GM19463 (cell line): Measurements from ENCODE around the gene TUBB4B.

Source experiments
- ATAC-seq: cut with Tn5 transposase; IDR thresholded peaks from one replicate; pipeline ENCODE4 v1.9.1; 2021; ENCODE audit warnings: mild to moderate bottlenecking, moderate library complexity; ENCODE audit not compliant: unreplicated experiment

Gene TUBB4B

GRCh38 chr9:137224830-137225694 is 16.0 kb upstream of the TUBB4B start, which contains the start of gene CYSRT1:
Gene CYSRT1, plus strand, starts transcription at chr9:137225174. Its CDS starts 448 bp downstream, at chr9:137225622.
- no peak for ATAC-seq

- no peak for ATAC-seq
These were observed 15.3 kb upstream of the TUBB4B start for GRCh38 chr9:137225699-137226331.

- no peak for ATAC-seq
These were observed 14.6 kb upstream of the TUBB4B start for GRCh38 chr9:137226338-137227053.

- no peak for ATAC-seq
These were observed 13.8 kb upstream of the TUBB4B start, which contains the start of gene RNF224 for GRCh38 chr9:137227054-137227852. Gene RNF224, plus strand, starts transcription at chr9:137227502. Its CDS starts 834 bp downstream, at chr9:137228336.

- ATAC-seq = no peak
These were observed 13.1 kb upstream of the TUBB4B start for GRCh38 chr9:137227853-137228505.

- ATAC-seq = no peak
These were observed 12.6 kb upstream of the TUBB4B start for GRCh38 chr9:137228506-137228967.

- ATAC-seq = no peak
These were observed 11.9 kb upstream of the TUBB4B start for GRCh38 chr9:137228968-137229896.

- ATAC-seq = no peak
These were observed 11.0 kb upstream of the TUBB4B start for GRCh38 chr9:137229903-137230704.

- ATAC-seq = no peak
These were observed 10.2 kb upstream of the TUBB4B start, which contains the start of gene SLC34A3 for GRCh38 chr9:137230705-137231371. Gene SLC34A3, plus strand, starts transcription at chr9:137230901. Its CDS starts 802 bp downstream, at chr9:137231703.

GRCh38 chr9:137231372-137232039 is 9.6 kb upstream of the TUBB4B start:
- no peak for ATAC-seq

GRCh38 chr9:137232101-137232500 is 9.0 kb upstream of the TUBB4B start:
- no peak for ATAC-seq

- no peak for ATAC-seq
These were observed 8.6 kb upstream of the TUBB4B start for GRCh38 chr9:137232510-137232909.

- no peak for ATAC-seq
These were observed 7.7 kb upstream of the TUBB4B start for GRCh38 chr9:137233143-137233980.

- ATAC-seq = no peak
These were observed 6.9 kb upstream of the TUBB4B start for GRCh38 chr9:137234055-137234697.

- ATAC-seq = no peak
These were observed 6.2 kb upstream of the TUBB4B start for GRCh38 chr9:137234758-137235423.
